GM21529 (cell line): Measurements from ENCODE around the gene C10orf62.
A peak's percentile ranks its signal among the peaks of the same experiment; 100 is the strongest.
"Not testable (repeated sequence)": the region's sequence is repeated elsewhere in the genome, so short reads cannot be mapped to it uniquely, and the experiment has no call there.

Experiments used
- ATAC-seq: cut with Tn5 transposase; IDR thresholded peaks from one replicate; pipeline ENCODE4 v1.9.1; 2021; ENCODE audit not compliant: unreplicated experiment

Gene C10orf62

GRCh38 chr10:97618733-97619132 lies 29.2 kb downstream of the C10orf62 start:
- ATAC-seq = no peak

DNA sequence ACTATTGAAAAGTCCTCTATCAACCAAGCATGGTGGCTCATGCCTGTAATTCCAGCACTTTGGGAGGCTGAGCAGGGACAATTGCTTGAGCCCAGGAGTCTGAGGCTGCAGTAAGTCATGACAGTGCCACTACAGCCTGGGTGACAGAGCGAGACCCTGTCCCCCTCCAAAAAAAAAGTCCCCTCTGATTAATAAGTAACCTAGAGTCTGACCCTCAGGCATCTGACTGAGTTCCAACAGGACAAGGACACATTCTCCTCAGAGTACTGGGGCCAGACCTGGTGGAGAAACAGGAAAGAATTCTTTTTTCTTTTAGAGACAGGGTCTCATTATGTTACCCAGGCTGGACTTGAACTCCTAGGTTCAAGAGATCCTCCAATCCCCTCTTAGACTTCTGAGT lies 33.8 kb downstream of the C10orf62 start:
- no peak for ATAC-seq

GRCh38 chr10:97627731-97628130 lies 38.2 kb downstream of the C10orf62 start:
- no peak for ATAC-seq

DNA sequence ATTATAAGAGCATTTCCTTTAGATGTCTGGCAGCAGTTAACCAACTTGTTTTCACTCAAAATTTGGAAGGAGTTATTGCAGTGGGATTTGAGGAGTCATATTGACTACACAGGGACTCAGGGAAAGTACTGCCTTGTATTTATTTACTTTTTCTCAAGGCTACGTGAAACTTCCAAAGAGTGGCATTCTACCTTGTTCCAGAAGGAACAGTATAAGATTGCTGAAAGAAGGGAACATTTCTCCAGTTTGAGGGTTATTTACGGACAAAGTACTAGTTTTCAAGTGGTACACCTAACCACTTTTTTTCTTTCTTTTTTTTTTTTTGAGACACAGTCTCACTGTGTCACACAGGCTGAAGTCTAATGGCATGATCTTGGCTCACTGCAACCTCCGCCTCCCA lies 38.7 kb downstream of the C10orf62 start:
- ATAC-seq = no peak

GRCh38 chr10:97629289-97629688 lies 39.8 kb downstream of the C10orf62 start:
- ATAC-seq = no peak

DNA sequence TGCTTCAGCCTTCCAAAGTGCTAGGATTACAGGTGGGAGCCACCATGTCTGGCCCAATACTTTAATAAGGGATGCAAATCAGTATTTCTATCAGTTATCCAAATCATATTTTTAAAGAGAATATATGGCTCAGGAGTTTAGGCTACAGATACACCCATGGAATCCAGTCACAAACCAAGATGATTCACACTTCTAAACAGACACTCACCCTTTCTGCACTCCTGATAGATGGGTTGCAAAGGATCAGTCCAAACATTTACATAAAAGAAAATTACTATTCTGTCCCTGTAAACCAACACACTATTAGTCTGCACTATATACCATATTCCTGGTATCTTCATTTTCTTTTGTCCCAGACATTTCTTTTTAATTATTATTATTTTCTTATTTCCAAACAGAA lies 41.6 kb downstream of the C10orf62 start:
- ATAC-seq = no peak

GRCh38 chr10:97632949-97633884 lies 43.7 kb downstream of the C10orf62 start, which contains the start of gene MORN4:
MORN4 (minus strand) TSS chr10:97633500; CDS start chr10:97619653, 13,847 bp downstream.
- peak; percentile 100 for ATAC-seq

DNA sequence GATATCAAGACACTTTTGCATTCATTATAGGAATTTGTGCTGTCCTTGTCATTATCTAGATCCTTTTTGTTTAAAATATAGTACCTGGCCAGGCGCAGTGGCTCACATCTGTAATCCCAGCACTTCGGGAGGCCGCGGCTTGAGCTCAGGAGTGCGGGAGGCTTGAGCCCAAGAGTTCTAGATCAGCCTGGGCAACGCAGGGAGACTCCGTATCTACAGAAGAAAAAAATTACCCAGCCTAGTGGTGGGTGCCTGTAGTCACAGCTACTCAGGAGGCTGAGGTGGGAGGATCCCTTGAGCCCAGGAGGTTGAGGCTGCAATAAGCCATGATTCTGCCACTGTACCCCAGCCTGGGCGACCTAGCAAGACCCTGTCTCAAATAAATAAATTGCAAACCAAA lies 44.4 kb downstream of the C10orf62 start:
- no peak for ATAC-seq

DNA sequence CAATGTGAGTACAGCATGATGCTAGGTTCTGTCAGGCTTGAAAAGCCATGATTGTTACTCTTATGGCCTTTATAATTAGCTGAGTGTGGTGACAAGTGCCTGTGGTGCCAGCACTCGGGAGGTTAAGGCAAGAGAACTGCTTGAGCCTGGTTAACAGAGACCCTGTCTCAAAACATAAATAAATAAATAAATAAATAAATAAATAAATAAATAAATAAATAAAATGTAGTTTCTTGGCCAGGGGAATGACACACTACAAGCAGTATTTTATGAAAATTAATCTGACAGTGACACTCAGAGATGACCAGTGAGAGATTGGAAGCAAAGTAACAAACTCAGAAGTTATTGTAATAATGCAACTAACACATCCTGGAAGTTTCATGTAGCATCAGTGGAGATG lies 46.1 kb downstream of the C10orf62 start:
- ATAC-seq = no peak

GRCh38 chr10:97639090-97639489 lies 49.6 kb downstream of the C10orf62 start:
- ATAC-seq = not testable (repeated sequence)

- ATAC-seq = peak; percentile 98
Measured at GRCh38 chr10:97640174-97640867, 50.8 kb downstream of the C10orf62 start, which contains the start of gene PI4K2A. PI4K2A (plus strand) TSS chr10:97640671; CDS start chr10:97640743, 72 bp downstream.
